HG03280 (cell line): ENCODE results near the gene TERF2IP.

Experiments used
- ATAC-seq: cut with Tn5 transposase; IDR thresholded peaks from one replicate; pipeline ENCODE4 v1.9.1; 2021; ENCODE audit warnings: mild to moderate bottlenecking, moderate library complexity; ENCODE audit not compliant: unreplicated experiment

TERF2IP gene

DNA sequence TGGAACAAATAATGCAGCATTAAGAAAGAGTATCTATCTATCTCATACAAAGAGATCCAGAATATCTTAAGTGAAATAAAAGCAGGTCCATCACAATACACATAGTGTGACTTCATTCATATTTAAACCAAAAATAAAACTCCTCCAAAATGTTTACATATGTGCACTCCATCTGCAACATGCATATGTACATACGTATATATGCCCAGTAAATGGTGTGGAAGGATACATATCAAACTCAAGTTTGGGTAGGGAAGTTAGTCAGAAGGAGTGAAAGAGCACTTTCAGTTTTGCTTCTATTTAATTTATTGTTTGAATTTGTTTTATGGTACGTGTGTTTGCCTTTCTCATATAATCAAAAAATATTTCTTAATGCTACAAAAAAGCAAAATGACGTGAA lies 12.5 kb upstream of the TERF2IP start:
- no peak for ATAC-seq

DNA sequence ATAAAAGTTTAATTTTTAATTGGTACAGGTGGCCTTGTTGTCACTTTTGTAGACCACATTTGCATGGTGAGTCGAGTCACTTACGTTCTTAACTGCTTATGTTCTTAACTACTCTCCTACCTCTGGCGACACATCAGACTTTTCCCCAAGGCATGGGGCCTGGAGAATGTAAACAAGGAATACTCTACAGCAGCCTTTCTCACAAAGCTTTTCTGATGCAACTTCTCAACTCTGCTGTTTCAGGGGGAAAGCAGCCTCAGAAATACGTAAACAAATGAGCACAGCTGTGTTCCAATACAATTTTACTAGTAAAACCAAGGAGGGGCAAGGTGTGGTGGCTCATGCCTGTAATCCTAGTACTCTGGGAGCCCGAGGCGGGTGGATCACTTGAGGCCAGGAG lies 7.0 kb upstream of the TERF2IP start:
- ATAC-seq = no peak

DNA sequence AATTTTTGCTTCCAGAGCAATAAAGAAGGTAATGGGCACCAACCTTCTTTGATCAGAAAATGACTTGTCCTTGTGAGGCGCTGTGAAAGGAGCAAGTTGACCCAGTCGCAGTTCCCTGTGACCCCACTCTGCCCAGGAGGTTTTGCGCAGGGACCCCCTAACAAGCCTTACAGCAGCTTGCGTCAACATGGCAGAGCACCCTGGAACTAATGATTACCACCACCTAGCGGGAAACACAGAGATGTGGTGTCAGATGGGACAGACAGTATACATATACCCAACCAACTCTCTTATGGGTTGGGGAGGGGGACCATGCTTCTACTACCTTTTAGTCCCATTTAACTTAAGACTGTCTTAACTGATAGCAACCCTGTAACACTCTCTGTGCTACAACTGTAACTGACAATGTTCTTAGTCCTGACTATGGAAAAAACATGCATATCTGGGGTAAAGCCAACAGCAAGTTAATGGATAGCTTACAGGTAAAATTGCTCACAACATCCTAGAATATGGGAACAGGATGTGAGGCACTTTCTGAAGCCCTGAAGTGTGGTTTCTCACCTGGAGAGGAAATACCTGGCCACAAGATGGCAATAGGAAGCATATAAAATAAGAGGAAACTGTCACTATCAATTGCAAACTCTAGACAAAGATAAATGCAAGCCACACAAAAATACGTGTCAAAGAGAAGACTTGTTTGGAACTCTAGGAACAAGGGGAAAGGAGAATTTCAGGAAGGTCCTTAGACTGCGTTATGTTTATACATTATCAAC lies 3.1 kb upstream of the TERF2IP start:
- no peak for ATAC-seq

DNA sequence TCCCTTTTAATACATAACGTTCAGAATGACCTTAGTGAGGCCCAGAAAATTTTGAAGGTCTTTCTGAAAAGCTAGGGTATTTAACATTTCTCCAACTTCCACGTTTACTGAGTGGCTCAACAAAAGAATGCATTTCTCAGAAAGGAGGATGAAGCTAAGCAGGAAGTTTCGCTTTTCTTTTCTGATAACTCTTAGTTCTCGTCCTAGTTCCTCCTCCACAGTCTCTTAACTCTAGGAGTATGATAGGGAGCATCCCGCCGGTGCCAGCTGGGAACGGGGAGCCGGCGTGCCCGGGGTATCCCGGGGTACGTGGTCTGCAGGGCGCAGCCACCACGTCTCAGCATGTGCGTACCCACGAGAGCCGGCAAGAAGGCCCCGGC lies 471 bp upstream of the TERF2IP start:
- peak; percentile 1 for ATAC-seq

DNA sequence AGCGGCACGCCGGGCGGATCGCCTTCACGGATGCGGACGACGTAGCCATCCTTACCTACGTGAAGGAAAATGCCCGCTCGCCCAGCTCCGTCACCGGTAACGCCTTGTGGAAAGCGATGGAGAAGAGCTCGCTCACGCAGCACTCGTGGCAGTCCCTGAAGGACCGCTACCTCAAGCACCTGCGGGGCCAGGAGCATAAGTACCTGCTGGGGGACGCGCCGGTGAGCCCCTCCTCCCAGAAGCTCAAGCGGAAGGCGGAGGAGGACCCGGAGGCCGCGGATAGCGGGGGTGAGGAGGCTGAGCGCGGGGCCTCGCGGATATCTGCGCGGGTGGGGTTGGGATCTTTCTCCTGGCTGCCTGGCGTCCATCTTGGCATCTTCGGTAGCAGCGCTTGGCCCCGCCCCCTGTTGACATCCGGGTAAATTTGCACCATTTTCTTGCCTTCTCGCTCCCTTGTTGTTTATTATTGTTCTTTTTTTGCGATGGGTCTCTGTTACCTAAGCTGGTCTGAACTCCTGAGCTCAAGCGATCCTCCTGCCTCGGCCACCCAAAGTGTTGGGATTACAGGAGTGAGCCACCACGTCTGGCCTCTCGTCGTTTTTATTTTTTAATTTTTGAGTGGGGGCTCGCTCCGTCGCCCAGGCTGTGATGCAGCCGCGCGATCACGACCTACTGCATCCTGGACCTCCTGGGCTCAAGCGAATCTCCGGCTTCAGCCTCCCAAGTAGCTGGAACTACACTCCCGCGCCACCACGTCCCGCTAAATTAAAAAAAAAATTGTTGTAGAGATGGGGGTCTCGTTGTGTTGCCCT lies 898 bp downstream of the TERF2IP start:
- peak; percentile 35 for ATAC-seq

DNA sequence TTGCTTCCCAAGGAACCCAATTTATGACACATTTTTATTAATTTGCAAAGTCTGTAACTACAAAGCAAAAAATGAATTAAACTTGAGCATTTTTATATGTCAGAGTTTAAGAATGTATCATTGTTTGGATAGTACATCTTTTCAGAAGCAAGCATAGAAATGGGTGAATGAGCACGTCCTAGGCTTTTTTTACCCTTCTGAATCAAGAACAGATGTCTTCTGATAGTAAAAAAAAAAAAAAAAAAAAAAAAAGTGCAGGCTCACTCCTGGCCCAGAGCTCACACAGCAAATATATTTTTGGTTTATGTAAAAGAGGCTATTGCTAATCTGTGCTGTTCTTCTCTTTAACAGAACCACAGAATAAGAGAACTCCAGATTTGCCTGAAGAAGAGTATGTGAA lies 6.3 kb downstream of the TERF2IP start:
- no peak for ATAC-seq

DNA sequence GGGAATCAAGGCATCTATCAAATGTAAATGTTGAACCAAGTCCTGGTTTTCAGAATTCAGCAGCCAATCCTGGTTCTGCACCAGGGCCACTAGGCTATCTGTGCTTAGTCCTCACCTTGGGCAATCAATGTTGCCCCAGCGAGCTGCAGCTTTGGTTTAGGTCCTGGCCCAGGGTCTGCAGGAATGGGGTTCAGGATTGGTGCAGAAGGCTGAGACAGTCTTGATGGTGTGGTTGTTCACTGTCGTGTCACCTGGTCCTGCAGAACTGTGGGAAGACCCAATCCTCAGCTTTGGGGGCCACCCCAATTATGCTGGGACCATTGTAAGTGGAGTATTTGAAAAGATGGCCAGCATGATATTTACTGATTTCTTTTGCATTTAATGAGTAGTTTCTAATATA lies 10.6 kb downstream of the TERF2IP start:
- no peak for ATAC-seq

DNA sequence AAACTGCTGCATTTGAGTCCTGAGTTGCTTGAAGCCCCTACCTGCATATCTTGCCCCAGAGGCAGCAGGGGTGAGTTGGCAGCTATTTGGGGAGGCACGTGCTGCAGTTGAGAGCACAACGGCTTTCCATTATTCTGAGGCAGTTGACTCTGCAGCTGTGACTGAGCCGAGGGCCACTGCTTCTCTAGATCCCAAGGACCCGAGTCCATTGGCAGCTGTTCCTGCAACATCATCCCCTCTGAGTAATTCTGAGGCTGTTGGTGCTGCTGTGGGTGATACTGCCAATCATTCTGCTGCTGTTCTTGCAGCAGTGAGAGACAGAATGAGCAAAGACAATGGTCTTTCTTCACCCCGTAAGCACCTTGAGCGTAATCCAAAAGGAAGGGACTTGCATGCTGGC lies 12.7 kb downstream of the TERF2IP start:
- ATAC-seq = no peak

DNA sequence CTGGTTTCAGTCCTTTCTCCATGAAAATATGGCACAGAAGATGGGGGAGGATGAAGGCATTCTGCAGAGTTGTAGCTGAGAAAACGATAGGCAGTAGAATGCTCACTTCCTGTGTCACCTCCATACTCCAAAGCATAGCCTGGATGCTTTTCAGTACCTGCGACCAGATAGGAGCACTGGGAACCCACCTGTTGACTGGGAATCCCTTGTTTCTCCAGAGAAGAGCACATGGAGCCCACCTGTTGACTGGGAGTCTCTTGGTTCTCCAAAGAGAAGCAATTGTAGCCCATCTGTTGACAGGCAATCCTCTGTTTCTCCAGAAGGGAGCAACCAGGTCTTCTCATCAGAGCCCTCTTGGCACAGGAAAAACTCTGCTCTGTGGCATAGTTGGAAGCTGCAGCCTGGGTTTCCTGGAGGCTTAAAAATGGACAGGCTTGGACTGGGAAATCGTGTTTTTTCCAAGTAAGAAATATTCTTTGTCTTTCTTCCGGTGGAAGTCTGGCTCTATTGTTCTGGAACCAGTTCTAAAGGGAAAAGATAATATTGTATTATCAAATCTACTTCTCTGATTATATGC lies 13.2 kb downstream of the TERF2IP start:
- ATAC-seq = no peak

DNA sequence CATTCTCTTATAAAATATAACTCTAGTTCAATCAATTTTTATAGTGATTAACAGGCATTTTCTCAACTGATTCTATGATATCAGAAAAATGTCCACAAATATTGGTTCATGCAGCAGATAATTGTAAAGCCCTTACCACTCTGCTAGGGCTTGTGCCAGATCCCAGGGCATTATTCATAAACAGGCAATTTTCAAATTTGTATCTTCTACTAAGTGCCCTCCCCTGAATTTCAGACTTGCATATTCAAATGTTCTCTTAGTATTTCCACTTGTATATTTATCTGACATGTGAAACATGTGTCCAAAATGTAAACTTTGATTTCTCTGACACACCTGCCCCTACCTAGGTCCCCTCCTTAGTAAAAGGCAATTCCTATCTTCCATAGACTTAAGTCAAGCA lies 19.9 kb downstream of the TERF2IP start:
- ATAC-seq = no peak

DNA sequence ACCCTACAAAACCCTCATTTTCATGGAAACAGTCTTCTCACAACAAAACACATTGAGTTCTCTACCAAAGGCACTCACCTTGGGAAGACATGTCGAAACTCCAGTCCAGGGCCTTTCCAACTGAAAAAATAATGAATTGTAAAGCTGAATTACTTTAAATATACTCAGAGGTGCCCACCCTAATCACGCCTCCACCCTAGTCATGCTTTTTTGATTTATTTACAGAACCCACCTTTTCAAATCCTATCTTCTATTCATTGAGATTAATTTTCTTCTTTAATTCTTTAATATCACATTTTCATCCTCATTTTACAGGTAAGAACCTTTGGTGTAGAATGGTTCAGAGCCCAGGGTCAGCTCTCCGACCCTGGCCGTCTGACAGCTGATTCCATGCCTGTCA lies 29.3 kb downstream of the TERF2IP start, which contains the start of gene CPHXL2:
Gene CPHXL2 (minus strand): TSS at position 101 of the 400 bp plus-strand sequence. CDS start 10 bp downstream, at position 91.
- ATAC-seq = no peak

DNA sequence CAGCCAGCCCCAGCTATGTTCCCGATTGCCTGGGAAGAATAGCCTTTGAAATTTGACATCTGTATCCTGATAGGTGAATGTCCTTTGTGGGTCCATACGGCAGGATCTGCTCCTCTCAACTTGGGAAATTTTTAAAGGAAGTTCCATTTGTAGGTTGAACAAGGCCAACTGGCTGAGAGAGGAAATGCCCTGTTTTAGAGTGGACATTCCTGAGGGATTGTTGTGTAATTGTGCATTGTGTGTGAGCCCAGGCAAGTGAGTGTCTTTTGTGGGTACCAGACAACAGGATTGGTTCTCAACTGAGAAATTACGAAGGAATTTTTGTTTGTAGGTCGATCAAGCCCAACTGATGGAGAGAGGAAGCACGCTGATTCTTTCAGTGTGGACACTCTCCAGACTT lies 31.8 kb downstream of the TERF2IP start:
- ATAC-seq = no peak

DNA sequence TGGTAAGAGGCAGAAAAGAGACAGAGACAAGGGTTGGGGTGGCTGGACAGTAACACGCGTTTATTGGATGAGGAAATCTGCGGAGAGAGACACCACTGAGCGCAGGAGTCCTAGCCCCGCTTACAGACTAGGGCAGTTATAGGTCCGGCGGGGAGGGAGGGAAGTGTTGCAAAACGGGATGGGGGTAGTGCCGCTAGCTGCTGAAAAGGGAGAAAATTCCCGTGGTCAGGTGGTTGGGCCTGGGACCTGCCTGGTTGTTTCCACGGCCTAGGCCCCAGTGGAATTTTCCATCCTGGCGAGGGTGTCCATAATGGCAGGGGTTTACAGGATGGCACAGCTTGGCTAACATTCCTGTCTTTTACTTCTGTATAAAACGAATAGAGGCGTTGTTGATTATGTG lies 34.7 kb downstream of the TERF2IP start:
- ATAC-seq = no peak

DNA sequence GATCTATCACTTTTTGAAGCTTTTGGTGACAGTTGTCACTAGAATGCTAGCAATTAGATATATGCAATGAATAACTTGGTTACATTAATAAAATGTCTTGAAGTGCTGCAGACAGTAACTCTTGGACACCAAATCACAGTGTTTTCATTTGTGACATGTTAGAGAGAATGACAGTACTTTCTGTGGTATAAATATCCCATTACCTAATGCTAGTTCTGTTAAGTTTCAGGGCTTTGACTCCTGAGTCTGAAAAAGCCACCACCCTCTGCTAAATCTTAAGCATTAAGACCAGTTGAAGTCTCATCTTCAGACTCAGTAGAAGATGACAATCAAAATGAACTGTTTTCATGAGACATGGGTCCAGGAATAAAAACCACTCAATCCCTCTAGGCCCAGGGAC lies 39.8 kb downstream of the TERF2IP start:
- no peak for ATAC-seq

DNA sequence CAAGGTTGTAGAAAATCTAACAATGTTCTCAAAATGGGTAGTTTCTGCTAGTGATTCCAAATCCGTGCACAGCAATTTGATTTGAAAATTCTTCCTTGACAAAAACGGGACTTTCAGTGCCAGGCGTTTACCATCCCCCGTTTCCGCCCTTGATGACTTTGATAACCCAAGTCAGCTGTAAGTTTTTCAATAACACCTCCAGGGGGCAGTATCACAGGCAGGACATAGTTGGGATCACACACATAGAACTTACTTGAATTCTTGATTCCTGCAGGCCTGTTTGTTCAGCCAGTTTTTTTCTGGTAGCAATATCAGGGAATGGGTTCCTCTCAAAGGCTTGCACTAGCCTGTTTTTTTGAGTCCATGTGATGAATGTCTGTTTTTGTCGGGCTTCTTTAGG lies 48.1 kb downstream of the TERF2IP start:
- ATAC-seq = no peak

DNA sequence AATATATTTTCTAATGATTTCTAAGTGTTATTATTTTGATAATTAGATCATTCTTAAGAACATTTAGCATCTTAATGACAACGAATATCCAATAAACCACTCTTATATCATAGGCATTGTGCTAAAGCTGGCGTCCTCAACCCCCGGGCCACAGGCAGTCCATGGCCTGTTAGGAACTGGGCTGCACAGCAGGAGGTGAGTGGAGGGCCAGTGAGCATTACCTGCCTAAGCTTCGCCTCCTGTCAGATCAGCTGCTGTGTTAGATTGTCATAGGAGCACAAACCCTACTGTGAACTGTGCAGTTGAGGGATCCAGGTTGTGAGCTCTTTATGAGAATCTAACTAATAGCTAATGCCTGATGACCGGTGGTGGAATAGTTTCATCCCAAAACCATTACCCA lies 50.0 kb downstream of the TERF2IP start:
- no peak for ATAC-seq

DNA sequence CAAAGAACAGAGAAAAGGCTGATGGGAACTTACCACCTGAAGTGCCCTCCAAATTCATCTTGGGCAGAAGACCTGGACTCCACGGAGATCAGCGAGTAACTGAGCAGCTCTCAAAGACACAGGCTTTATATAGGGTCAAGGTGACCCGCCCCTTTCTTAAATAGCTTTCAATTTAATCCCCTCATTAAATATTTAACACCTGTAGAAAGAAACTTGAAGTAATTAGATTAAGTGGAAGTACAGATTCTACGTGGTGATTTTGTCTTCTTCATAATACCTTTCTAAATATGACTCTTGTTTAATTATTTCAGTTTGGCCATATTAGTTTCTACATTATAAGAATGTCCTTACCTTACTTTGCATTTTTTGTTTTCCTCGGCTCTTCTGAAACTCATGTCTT lies 53.8 kb downstream of the TERF2IP start, which contains the start of gene DUXB:
Gene DUXB (minus strand): TSS at position 101 of the 400 bp plus-strand sequence. CDS start 43 bp downstream, at position 58.
- no peak for ATAC-seq

DNA sequence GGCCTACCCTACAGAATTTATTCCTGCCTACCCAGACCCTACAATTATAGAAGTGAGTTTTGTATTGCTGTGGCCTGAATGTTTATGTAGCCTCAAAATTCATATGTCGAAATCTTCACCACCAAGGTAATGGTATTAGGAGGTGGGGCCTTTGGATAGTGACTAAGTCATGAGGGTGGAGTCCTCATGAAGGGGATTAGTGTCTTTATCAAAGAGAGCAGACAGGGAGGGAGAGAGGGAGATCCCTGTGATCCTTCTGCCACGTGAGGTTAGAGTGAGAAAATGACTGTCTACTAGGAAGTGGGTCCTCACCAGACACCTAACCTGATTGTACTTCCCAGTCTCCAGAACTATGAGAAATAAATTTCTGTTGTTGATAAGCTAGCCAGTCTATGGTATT lies 54.7 kb downstream of the TERF2IP start:
- ATAC-seq = no peak

DNA sequence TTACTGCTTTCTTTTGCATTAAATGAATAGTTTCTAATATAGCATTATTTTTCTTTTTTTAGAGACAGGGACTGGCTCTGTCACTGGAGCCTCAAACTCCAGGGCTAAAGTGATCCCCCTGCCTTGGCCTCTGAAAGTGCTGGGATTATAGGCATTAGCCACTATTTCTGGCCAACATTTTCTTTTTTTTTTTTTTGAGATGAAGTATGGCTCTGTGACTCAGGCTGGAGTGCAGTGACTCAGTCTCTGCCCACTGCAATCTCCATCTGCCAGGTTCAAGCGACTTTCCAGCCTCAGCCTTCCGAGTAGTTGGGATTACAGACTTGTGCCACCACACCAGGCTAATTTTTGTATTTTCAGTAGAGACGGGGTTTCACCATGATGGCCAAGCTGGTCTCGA lies 55.7 kb downstream of the TERF2IP start:
- ATAC-seq = no peak
